GM12873 (cell line): Measurements from ENCODE around the gene AKT1S1.

ENCODE experiments used
- TF ChIP-seq, protein P1 (sequence below): IDR thresholded peaks from 2 replicates; pipeline ENCODE4 v1.5.1; 2012; ENCODE audit warnings: low read depth, mild to moderate bottlenecking, moderate library complexity, low read length, control low read depth; ENCODE audit not compliant: insufficient read depth; ENCODE audit errors: missing control alignments

AKT1S1 gene

DNA sequence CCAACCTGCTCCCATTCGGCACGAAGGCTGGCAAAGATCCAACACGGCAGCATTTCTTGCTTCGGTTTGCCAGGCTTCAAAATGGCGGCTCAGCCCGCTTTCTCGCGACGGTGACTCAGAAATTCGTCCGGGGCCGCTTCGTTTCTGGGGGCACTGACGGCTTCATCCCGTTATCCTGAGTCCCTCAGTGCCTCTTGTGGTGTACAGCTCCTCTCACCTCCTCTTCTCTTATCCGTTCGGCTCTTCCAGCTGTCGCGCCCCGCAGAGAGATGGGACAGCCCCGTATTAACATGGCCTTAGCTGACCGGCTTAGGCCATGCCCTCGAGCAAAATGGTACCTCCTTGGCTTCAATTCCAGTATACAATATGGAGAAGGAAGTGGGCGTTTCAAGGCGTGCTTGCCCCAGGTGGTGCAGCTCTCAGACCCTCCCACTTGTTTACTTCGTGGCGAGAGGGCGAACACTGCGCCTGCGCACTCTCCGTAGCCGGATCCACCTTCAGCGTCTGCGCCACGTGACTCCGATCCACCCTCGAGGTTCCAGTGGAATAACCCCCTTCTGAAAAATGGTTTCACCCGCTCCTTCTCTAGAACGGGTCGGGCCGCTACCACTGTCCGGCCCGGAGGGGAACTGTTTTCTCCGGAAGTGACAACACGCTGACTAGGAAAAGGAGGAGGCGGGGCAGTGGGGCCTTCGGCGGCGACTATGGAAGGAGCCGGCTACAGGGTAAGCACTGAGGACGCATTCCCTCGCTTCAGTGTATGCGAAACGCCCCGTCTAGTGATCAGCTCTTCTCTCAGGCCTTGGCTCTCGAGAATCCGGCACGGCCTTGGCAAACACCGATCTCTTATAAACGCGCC is at the start of gene AKT1S1, which contains the start of gene TBC1D17:
TSS of gene AKT1S1 (minus strand) at position 336 of the 859 bp plus-strand sequence. CDS start 4,060 bp downstream, outside the sequence.
TSS of gene TBC1D17 (plus strand) at position 683 of the 859 bp plus-strand sequence. CDS start at position 705, 22 bp downstream.
- TF ChIP-seq, protein P1, sequence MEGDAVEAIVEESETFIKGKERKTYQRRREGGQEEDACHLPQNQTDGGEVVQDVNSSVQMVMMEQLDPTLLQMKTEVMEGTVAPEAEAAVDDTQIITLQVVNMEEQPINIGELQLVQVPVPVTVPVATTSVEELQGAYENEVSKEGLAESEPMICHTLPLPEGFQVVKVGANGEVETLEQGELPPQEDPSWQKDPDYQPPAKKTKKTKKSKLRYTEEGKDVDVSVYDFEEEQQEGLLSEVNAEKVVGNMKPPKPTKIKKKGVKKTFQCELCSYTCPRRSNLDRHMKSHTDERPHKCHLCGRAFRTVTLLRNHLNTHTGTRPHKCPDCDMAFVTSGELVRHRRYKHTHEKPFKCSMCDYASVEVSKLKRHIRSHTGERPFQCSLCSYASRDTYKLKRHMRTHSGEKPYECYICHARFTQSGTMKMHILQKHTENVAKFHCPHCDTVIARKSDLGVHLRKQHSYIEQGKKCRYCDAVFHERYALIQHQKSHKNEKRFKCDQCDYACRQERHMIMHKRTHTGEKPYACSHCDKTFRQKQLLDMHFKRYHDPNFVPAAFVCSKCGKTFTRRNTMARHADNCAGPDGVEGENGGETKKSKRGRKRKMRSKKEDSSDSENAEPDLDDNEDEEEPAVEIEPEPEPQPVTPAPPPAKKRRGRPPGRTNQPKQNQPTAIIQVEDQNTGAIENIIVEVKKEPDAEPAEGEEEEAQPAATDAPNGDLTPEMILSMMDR, result no peak

DNA sequence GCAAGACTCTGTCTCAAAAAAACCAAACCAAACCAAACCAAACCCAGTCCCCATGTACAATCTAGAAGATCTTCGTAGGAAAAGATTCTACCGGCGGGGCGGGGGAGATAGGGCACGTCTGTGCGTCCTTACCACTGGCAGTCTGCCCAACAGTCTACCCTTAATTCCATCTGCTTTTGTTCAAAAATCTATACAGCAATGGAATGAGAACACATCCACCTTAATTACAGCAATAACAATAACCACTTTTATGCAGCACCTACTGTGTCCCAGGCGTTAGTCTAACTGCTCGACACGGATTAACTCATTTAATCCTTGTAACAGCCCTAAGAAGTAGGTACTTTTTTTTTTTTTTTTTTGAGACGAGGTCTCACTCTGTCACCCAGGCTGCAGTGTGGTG is 49.4 kb upstream of the AKT1S1 start:
- TF ChIP-seq, protein P1, result no peak

DNA sequence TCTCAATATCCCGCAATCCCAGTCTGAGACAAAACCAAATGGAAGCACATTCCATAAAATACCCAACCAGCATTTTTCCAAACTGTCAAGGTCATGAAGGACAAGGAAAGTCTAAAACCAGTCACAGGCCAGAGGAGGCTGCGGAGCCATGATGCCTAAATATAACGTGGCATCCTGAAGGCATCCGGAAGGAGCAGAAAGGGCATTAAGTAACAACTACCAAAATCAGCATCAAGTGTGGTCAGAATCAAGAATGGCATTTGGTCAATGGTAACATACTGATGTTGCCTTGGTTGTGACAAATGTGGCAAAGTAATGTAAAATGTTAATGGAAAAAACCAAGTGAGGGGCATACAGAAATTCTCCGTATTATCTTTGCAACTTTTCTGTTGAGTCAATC is 48.3 kb upstream of the AKT1S1 start:
- TF ChIP-seq, protein P1, result no peak

DNA sequence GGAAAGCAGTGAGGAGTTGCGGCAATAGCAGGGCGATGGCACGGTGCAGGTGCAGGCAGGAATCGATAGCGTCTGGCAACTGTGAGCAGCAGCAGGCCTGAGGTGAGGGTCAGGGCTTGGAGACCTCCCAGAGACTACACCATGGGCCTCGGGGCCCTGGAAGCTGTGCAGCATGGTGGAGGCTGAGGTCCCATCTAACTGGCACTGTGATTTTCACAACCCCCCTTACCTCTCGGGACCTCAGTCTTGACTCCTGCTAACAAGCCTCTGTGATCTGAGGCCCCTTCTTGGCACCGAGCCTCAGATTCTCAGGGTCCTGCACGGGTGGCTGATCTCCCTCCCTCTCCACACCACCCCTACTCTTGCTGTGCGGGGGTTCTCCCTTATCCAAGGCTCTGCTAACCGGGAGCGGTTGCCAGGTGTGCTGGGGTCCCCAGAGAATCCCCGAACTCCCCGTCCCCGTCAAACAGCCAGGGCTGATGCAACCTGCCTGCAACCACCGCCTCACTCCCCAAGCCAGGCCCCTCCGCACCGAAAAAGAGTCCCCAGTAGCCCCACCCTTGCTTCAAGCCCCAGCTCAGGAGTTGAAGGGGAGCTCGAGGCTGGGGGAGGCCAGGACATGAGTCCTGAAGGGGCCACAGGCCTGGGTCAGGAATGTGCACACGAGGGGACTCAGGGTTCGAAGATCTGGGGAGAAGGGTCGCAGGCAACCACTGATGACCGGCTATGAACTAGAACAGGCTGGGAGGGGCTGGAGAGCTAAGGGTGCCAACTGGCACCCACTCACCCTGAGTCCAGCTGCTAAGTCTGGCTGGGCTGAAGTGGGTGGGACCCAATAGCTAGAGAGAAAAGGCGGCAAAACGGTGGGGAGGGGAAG is 47.1 kb upstream of the AKT1S1 start:
- TF ChIP-seq, protein P1, result no peak

DNA sequence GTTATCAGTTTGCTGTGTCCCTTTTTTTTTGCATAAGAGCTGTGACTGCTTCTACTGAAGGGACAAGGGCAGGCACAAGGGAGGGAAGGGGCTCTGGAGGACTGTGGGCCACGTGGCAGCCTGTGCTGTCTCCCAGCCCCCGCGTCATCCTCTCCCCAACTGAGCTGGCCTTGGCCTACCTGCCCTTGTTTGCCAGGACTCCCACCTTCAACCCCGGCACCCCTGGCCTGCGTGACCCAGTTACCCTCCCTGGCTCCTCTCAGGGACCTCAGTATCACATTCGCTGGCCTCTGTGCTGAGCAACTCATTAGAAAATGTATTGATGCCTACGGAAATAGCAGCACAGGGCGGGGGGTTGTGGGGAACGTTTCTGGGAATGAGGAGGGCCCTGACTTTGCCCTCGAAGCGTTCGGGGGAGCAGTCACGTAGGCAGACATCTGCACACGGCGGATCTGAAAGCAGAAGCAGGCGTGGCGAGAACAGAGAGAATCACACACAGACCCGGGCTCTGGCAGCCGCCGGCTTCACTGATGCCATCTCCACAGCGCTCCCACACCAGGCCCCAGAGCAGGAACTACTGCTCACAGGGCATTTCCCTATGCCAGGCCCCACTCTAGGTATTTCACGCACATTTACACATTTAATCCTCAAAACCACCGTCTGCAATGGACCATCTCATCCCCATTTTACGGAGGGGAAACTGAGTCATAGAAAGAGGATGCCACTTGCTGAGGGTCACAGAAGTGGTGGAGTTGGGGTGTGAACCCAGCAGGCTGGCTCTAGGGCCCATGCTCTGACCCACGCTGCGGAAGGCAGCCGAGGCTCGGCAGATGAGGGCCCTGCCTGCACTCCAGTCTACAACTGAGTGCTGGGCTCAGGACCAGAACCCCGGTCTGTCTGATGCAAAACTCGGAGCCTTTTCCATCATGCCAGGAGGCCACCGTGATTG is 46.2 kb upstream of the AKT1S1 start:
- TF ChIP-seq, protein P1, result no peak

DNA sequence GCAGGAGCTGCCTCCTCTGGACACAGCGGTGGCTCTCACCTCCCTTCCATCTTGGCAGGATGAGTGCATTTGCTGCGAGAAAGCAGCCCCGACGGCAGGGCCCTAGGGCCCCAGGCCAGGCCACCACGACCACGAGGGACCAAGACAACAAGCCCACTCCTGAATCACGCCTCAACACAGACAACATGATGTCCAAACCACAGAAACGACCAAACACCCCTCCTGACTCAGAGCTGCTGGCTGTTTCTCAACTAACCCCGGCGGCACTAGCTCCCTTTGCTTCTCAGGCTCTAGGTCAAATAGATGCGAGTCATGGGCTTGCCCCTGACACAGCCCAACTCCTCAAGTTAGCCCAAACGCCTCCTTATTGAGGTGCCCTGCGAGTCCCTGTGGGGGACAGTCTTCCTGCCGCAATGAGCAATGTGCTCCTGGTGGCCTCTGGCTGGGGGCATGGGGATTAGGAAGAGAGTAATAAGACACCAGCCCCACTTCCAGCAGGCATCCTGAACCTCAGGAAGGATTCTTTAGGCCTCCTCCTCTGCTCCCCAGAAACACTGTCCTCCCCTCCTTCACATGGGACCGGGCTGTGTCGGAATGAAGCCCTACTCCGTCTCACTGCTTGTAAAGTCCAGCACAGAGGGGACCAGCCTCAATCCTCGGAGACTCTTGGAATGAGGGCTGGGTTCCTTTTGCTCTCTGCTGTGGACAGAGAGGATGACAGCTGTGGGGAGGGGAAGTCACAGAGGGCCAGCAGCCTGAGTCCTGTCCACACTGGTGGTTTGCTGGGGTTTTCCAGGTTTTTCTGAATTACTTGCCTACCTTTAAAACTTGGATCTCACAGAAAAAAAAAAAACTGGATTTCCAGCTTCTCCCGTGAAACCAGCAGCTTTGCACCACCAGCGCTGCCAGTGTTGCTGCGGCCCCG is 45.0 kb upstream of the AKT1S1 start:
- TF ChIP-seq, protein P1, result no peak
